GM21367 (cell line): ENCODE results near the gene KCNK16.

Experiments
- ATAC-seq: cut with Tn5 transposase; IDR thresholded peaks from one replicate; pipeline ENCODE4 v1.9.1; 2021; ENCODE audit not compliant: unreplicated experiment

Gene KCNK16

GRCh38 chr6:39281312-39281980 lies 41.1 kb downstream of the KCNK16 start:
- ATAC-seq: no peak

GRCh38 chr6:39280247-39280731 lies 42.2 kb downstream of the KCNK16 start:
- no peak for ATAC-seq

- ATAC-seq: no peak
These were observed 43.0 kb downstream of the KCNK16 start for GRCh38 chr6:39279539-39279938.

- no peak for ATAC-seq
These were observed 46.0 kb downstream of the KCNK16 start for GRCh38 chr6:39276379-39276995.

- ATAC-seq: no peak
These were observed 47.6 kb downstream of the KCNK16 start for GRCh38 chr6:39274903-39275302.

GRCh38 chr6:39274471-39274870 lies 48.0 kb downstream of the KCNK16 start:
- no peak for ATAC-seq

GRCh38 chr6:39273406-39273821 lies 49.1 kb downstream of the KCNK16 start:
- no peak for ATAC-seq

GRCh38 chr6:39269961-39270360 lies 52.5 kb downstream of the KCNK16 start:
- ATAC-seq: no peak

- ATAC-seq: no peak
These were observed 53.8 kb downstream of the KCNK16 start for GRCh38 chr6:39268721-39269120.

GRCh38 chr6:39268171-39268570 lies 54.3 kb downstream of the KCNK16 start:
- no peak for ATAC-seq

GRCh38 chr6:39266782-39267355 lies 55.6 kb downstream of the KCNK16 start:
- ATAC-seq: no peak

GRCh38 chr6:39266375-39266774 lies 56.1 kb downstream of the KCNK16 start:
- ATAC-seq: no peak
